ENCODE data around the gene COL18A1. TPM values are rescaled to one million over a fixed set of nuclear protein-coding genes. Genes with fewer than 3 reads are reported as not detected.
A peak's percentile ranks its signal among the peaks of the same experiment; 100 is the strongest.

Gene COL18A1
- total and polyA plus RNA-seq, 3 donors from 2014 or later: 53.2 to 165 (median 111) TPM

DNA sequence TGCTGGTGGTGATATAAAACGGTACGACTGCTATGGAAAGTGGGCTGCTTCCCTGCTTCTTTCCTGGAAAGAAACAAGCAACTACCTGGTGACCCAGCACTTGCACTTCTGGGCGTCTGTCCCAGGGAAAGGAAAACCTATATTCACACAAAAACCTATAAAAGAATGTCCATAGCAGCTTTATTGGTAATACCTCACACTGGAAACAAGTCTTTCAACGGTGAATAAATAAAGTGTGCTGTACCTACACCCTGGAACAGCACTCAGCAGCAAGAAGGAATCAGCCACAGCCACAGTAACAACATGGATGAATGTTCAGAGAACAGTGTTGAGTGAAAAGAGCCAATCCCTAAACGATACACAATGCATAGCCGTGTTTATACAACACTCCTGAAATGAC is 117.4 kb downstream of the COL18A1 start:
- no peak for DNase-seq
- TF ChIP-seq, protein P1, sequence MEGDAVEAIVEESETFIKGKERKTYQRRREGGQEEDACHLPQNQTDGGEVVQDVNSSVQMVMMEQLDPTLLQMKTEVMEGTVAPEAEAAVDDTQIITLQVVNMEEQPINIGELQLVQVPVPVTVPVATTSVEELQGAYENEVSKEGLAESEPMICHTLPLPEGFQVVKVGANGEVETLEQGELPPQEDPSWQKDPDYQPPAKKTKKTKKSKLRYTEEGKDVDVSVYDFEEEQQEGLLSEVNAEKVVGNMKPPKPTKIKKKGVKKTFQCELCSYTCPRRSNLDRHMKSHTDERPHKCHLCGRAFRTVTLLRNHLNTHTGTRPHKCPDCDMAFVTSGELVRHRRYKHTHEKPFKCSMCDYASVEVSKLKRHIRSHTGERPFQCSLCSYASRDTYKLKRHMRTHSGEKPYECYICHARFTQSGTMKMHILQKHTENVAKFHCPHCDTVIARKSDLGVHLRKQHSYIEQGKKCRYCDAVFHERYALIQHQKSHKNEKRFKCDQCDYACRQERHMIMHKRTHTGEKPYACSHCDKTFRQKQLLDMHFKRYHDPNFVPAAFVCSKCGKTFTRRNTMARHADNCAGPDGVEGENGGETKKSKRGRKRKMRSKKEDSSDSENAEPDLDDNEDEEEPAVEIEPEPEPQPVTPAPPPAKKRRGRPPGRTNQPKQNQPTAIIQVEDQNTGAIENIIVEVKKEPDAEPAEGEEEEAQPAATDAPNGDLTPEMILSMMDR (IDR thresholded peaks at IDR 0.05): no peak
- no peak for TF ChIP-seq POLR2A (IDR thresholded peaks at IDR 0.05)
- no peak overlapping the region for H3K4me3 ChIP-seq

DNA sequence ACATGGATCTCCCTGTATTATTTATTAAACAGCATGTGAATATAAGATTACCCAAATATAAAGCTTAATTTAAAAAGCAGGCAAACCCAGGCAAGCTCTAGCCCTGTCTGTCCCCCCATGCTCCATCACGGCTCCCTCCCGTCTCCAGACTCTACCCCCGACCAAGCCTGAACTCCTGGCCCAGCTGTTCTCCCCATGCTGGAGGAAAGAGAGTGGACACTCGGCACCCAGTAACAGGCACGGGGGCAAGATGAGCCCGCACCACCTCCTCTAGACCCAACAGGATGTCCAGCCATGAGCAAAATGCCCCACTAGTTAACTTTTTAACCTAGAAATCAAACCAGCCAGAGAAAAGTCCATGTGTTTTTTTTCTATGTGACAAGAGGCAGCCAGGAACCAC is 118.0 kb downstream of the COL18A1 start:
- Histone ChIP-seq H3K4me3 (no peak overlapping the region), H3K27ac (no peak overlapping the region), H3K27me3 (no peaks in the 10 kb centered on the region), H3K4me1 (peaks cover 10% of the 10 kb centered on the region), H3K36me3 (ENCODE audit: low read depth, missing control alignments) (no peaks in the 10 kb centered on the region), H3K9me3 (no peaks in the 10 kb centered on the region)
- 92 to 95% methylated on average over 6 of the region's 6 CpGs for WGBS, 2 donors
- DNase-seq: no peak
- intact Hi-C loops (cut with DNase I; ENCODE audit: low total_unique reads): no loop called here
- TF ChIP-seq POLR2A (IDR thresholded peaks at IDR 0.05): no peak

More for the DNA sequence above, 117.4 kb downstream of the COL18A1 start:
- intact Hi-C loops (cut with DNase I; ENCODE audit: low total_unique reads): no loop called here
- H3K27ac ChIP-seq: no peak overlapping the region
- no peaks in the 10 kb centered on the region for H3K9me3 ChIP-seq
- peaks cover 10% of the 10 kb centered on the region for H3K4me1 ChIP-seq
- WGBS, 2 donors: 98 to 99% methylated on average over 6 of the region's 6 CpGs
- no peaks in the 10 kb centered on the region for H3K36me3 ChIP-seq (ENCODE audit: low read depth, missing control alignments)
- H3K27me3 ChIP-seq: no peaks in the 10 kb centered on the region

DNA sequence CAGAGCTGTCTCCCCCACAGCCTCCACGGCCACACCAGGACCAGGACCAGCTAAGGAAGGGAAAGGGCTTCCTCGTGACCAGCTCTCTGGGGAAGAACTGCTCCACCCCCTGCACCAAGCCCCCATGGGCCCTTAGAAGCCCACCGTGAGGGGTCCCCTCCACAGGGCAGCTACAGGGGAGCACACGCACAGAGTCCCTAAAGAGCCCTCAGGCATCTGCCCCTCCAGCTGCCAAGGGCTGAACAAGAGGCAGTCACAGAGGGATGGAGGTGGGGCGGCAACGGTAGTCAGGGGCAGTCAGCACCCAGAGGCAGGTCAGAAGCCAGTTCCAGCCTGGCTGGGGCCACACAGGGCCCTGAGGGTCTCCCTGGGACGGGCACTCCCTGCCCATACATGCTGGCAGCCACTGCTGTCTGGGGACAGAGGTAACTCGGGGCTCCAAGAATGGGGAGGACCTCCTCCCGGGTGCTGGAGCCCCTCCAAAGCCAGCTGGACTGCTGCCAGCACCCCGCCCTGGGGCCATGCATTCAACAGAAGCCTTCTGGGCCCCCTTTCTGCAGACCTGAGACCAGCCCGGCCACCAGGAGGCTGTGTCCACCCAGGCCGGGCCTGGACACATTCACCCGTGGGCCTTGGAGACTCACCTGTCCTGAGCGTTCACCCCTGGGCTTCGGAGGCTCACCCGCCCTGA is 118.6 kb downstream of the COL18A1 start:
- DNase-seq: no peak
- H3K36me3 ChIP-seq (ENCODE audit: low read depth, missing control alignments): no peaks in the 10 kb centered on the region
- H3K27ac ChIP-seq: no peak overlapping the region
- 89 to 90% methylated on average over 8 to 9 of the region's 16 CpGs for WGBS, 2 donors
- intact Hi-C loops (cut with DNase I; ENCODE audit: low total_unique reads): no loop called here
- H3K4me3 ChIP-seq: no peak overlapping the region
- TF ChIP-seq, protein P1 (IDR thresholded peaks at IDR 0.05): no peak
- no peak for TF ChIP-seq POLR2A (IDR thresholded peaks at IDR 0.05)
- H3K27me3 ChIP-seq: no peaks in the 10 kb centered on the region
- H3K9me3 ChIP-seq: no peaks in the 10 kb centered on the region
- peaks cover 10% of the 10 kb centered on the region for H3K4me1 ChIP-seq

DNA sequence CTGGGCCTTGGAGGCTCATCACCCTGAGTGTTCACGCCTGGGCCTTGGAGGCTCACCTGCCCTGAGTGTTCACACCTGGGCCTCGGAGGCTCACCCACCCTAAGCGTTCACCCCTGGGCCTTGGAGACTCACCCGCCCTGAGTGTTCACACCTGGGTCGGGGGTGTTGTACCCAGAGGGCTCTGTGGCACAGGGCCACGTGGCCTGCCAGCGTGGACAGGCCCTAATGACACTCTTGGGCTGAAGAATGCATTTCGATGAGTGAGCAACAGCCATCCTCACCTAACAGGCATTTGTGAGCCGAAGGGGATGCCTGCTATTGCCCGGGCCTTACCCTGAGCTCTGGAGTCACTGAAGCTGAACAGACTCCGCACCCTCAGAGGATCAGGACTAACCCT is 119.8 kb downstream of the COL18A1 start:
- no peak for DNase-seq
- Histone ChIP-seq H3K9me3 (no peaks in the 10 kb centered on the region), H3K27me3 (no peaks in the 10 kb centered on the region), H3K4me1 (peaks cover 10% of the 10 kb centered on the region), H3K36me3 (ENCODE audit: low read depth, missing control alignments) (no peaks in the 10 kb centered on the region), H3K4me3 (no peak overlapping the region), H3K27ac (peak overlapping the region; percentile 14 to 68)
- intact Hi-C loops (cut with DNase I; ENCODE audit: low total_unique reads): no loop called here
- 79 to 100% methylated on average over 3 to 10 of the region's 11 CpGs for WGBS, 2 donors
- TF ChIP-seq, protein P1 (IDR thresholded peaks at IDR 0.05): no peak
- no peak for TF ChIP-seq POLR2A (IDR thresholded peaks at IDR 0.05)

DNA sequence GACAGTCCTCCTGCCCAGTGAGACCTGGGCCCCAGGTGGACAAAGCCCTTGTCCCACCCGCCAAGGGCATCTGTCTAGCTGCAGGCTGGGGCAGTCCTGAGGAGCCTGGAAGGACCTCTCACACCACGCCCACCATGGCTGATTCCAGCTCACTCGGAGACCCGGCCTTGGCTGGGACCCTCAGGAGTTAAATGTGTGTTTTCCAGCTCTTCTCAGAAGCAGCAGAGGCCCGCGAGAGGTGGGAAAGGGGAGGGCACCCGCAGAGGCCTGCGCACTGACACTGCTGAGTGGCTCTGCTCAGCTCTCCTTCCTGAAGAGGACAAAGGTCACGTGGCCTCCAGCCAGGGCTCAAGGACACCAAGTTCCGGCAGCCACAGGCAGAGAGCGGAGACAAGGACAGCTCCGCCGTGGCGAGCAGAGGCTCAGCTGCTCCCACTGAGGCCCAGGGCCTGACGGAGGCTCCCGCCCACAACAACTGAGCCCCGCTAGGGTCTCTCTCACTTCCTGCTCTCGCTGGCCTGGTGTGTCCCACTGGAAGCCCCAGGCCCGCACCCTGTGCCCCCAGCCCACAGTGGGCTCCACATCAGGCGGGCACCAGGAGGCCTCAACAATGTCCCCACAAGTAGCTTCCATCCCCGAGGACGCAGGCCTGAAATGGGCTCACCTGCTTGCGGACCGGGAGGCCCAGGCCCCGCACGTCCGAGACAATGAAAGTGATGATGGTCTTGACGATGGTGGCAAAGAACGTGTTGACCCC is 120.4 kb downstream of the COL18A1 start:
- Histone ChIP-seq H3K4me1 (peaks cover 10% of the 10 kb centered on the region), H3K4me3 (no peak overlapping the region), H3K9me3 (no peaks in the 10 kb centered on the region), H3K27me3 (no peaks in the 10 kb centered on the region), H3K36me3 (ENCODE audit: low read depth, missing control alignments) (no peaks in the 10 kb centered on the region), H3K27ac (peak overlapping the region; percentile 14 to 68)
- DNase-seq: peak; percentile 88
- intact Hi-C loops (cut with DNase I; ENCODE audit: low total_unique reads): no loop called here
- WGBS, 2 donors: 56 to 66% methylated on average over 19 to 26 of the region's 29 CpGs
- TF ChIP-seq, protein P1 (IDR thresholded peaks at IDR 0.05): no peak
- TF ChIP-seq POLR2A (IDR thresholded peaks at IDR 0.05): no peak
